SK-N-DZ (cell line): ENCODE results near the gene SEPTIN1.
"Not testable (repeated sequence)": the region's sequence is repeated elsewhere in the genome, so short reads cannot be mapped to it uniquely, and the experiment has no call there.

ENCODE experiments used
- DNase-seq: peaks from one replicate; pipeline ENCODE4 v3.0.0-alpha.2; 2015; ENCODE audit warnings: low spot score

SEPTIN1 gene

DNA sequence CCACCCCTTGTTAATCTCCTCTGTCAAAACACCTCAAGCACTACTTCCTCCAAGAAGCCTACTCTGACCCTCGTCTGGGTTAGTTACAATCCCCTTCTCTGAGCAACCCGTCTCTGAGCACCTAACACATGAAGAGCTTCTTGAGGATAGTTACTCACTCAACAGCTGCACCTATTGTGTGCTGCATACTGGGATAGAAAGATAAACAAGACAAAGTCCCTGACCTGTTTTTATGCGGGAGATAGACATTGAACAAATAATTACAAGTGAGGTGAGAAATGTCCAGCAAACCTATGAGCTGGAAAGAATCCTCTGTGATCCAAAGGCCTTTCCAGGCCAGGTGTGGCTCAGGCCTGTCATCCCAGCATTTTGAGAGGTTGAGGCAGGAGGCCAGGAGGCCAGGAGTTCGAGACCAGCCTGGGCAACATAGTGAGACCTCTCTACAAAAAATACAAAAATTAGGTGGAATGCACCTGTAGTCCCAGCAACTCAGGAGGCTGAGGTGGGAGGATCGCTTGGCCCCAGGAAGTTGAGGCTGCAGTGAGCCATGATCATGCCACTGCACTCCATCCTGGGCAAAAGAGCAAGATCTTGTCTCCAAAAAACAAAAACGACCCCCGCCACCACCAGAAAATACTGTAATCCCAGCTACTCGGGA, 19.5 kb upstream of the SEPTIN1 start:
- no peak for DNase-seq

DNA sequence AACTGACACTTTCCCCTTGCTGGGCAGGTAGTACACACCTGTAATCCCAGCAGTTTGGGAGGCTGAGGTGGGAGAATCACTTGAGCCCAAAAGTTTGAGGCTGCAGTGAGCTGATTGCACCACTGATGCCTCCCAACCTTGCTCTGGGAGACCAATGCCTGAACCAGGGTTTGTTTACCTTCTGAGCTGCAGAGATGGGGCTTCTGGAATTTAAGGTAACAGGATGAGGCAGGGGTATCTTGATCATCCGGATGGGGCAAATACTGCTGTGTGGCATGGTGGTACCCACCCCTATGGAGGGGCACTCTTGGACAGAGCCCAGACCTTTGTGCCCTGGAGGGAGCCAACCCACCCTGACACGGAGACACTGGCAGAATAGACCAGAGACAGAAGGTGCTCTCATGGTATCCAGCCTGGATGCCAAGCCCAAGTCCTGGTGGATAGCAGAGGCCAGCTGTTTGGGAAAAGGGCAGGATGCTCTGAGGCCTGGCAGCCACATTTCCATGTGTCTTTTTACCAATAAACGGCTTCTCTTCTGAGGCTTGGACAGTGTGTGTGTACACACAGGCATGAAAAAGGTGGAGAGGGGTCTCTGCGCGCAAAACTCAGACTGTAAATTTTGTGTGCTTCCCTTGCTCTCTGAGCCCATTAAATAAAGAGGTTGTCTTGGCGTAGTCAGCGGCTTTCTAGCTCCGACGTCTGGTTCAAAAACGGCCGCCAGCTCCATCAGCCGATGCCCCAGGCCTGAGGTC, 17.2 kb upstream of the SEPTIN1 start:
- DNase-seq = no peak

DNA sequence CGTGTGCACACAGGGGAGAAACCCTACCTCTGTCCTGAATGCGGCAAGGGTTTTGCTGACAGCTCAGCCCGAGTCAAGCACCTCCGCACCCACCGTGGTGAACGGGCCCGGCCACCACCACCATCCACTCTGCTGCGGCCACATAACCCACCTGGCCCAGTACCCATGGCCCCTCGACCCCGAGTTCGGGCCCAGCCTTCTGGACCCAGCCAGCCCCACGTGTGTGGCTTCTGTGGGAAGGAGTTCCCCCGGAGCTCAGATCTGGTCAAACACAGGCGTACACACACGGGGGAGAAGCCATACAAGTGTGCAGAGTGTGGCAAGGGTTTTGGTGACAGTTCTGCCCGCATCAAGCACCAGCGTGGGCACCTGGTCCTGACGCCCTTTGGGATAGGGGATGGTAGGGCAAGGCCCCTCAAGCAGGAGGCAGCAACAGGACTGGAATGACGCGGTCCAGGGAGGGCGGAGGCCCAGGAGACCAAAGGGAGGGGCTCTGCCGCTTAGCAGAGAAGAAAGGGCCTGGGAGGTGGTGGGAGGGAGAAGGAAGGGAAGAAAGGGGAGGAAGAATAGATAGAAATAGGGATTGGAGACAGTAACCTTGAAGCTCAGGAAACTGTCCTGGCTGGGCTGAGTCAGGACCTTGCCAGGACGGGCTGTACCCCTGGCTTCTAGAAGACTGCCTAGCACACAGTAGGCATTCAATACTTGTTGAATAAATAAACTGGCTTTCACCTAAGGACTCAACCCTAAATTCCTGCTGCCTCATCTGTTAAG, 16.5 kb upstream of the SEPTIN1 start:
- DNase-seq = no peak

DNA sequence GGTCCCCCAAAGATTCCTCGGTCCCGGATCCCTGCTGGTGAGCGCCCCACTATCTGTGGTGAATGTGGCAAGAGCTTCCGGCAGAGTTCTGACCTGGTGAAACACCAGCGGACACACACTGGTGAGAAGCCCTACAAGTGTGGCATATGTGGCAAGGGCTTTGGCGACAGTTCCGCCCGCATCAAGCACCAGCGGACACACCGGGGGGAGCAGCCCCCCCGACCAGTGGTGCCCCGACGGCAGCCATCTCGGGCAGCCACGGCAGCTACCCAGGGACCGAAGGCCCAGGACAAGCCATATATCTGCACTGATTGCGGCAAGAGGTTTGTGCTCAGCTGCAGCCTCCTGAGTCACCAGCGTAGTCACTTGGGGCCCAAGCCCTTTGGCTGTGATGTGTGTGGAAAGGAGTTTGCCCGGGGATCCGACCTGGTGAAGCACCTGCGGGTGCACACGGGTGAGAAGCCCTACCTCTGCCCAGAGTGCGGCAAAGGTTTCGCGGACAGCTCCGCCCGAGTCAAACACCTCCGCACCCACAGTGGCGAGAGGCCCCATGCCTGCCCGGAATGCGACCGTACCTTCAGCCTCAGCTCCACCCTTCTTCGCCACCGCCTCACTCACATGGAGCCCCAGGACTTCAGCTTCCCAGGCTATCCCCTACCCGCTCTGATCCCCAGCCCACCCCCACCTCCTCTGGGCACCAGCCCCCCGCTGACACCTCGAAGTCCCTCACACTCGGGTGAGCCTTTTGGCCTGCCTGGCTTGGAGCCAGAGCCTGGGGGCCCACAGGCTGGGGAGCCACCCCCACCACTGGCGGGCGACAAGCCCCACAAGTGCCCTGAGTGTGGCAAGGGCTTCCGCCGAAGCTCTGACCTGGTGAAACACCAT, 15.7 kb upstream of the SEPTIN1 start:
- no peak for DNase-seq

DNA sequence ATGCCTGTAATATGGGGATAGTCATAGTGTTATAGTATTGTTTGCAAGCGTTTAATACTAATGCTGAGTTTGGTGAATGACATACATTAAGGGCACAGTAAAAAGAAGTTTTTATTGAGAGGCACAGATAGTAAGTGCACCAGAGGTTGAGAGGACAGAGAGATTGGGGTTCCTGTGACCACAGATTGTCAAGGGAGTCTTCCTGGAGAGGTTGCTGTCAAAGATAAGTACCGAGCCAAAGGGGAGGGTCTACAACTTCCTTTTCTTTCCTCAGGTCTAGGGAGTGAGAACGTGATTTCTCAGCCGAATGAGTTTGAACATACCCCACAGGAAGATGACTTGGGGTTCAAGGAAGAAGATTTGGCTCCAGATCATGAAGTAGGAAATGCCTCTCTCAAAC, 14.7 kb upstream of the SEPTIN1 start:
- no peak for DNase-seq

DNA sequence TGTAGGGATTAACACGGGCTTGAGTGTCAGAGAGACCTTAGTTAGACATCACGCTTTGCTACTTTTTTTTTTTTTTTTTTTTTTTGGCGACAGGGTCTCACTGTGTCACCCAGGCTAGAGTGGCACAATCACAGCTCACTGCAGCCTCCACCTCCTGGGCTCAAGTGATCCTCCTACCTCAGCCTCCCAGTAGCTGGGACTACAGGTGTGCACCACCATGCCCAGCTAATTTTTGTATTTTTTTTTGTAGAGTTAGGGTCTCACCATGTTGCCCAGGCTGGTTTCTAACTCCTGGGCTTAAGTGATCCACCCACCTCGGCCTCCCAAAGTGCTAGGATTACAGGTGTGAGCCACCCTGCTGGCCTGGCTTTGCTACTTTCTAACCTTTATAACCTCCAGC, 14.3 kb upstream of the SEPTIN1 start:
- not testable (repeated sequence) for DNase-seq

DNA sequence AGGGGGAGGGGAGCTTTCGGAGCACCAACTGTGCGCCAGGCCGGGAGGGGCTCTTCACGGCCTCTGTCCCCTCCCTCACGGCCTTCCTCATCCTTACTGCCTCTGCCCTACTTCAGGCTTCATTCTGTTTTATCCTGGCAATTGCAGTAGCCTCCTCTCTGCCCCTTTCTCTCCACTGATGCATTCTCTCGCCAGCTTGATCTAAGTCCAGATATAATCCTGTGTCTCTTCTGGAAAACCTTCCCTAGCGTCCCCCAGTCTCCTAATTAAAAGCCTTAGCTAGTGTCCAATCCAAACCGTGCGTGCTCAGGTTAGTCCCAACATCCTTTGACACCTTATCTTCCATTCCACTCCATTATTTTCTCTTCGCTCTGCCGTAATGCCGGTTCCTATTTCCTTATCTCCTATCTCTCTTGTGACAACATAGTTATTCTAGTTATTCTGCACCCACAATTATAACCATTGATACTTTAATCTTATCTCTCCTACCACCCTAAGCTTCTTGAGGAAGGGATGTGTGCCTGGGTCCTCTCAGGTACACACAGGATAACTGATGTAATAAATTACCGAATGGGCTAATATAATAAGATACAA, 13.7 kb upstream of the SEPTIN1 start:
- peak; percentile 59 for DNase-seq

DNA sequence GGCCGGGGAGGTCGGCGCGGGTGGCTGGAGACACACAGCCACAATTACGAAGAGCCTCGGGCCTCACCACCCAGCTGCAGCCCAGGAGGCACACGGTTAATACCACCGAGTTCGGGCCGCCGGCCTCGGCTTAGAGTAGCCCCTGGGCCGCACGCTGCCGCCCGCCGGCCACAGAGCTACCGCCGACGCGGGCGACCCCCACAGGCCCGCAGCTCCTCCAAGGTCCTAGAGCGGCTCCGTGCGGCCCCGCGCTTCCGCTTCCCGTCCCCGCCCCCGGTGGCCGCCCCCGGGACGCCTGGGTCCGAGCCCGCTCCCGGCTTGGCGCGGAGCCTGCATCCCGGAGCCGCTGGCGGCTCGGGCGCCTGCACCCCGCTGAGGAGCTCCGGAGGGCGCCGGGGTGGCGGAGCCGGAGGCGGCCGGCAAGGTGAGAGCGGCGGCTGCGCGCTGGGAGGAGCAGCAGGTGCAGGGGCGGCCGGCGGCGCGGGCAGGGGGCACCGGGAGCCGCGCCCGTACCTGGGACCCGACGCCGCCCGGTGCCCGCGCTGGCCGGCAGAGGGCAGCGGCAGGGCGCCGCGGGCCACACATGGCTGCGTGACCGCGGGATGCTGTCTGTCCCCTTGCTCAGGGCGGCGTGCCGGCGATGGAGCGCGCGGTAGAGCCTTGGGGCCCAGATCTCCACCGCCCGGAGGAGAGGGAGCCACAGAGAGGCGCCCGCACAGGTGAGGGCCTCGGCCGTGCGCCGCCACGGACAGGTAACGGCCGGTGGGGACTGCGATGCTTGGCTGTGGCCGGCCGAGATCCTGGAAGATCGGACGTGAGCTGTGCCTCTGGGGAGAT, 13.0 kb upstream of the SEPTIN1 start, which contains the start of gene ZNF48:
Gene ZNF48 (plus strand): TSS at position 266 of the 837 bp plus-strand sequence. CDS start 375 bp downstream, at position 641.
- peak; percentile 94 for DNase-seq

DNA sequence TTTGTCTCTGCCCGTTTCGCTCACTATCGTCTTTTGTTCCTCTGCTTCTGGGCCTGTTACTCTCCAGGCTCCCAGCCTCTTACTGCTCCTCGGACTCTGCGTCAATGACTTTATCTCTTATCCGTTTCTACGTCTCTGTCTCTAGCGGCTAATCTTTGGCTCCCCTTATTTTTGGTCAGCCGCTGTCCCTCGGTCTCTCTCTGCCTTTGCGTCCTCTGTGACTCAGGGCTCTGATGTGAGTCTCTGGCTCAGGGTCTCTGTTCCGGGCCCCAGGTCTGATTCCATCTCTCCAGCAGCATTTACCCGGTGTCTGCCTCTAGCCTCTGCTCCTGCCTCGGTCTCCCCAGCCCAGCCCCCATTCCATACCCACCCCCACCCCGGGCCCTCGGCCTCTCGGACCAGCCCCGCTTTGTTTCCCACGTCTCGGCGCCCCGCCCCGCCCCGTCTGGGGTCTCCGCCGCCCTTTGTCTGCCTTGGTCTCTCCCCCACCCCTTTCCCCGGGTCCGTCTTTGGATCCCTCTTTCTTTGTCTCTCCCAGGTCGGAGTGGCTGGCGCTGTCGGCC, 12.3 kb upstream of the SEPTIN1 start:
- DNase-seq = peak; percentile 71

DNA sequence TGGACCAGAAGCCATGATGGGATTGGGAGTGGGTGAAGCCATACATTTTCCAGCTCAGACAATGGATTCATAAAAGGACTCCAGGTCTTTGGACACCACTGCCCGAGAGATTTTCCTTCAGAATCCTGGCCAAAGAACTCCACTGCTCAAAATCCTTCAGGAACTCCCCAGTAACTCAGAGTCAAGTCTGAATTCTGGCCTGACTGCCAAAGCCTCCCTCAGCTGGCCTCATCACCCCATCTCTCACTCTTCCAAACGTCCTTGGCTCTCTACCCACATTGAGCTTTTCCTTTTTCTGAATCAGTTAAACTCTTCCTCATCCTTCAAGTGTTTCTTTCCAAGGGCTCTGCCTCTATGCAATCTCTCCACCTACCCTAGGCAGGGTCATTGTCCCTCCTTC, 1.2 kb upstream of the SEPTIN1 start:
- DNase-seq = peak; percentile 1

DNA sequence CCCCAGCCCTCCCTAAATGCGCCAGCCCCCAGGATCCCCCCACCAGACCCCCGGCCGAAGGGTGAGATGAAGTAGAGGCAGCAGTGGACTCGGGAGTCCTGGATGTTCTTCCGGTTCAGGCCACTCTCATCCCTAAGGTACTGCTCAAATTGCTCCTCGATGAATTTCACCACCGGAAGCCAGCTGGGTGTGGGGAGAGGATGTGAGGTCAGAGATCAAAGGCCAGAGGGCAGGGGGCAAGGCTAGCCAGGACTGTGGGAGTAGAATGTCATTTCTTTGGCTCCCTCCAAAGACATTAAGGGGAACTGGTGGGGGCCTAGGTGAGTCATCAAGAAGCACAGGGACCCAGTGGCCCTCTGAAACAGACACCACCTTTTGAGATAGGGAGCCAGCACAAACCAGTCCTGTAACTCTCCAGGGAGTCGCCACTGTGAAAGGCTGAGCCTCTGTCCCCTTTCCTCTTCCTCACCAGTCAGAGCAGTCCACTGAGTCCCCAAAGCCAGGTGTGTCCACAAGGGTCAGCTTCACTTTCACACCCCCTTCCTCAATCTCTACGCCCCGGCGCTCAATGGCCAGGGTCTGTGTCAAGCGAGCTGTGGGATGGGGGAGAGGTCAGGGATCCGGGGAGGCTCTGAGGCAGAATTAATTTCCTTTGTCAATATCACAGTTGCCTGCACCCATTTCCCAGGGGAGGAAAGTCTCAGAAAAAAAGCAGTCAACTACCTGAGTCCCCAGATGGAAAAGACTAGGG, 895 bp downstream of the SEPTIN1 start:
- no peak for DNase-seq

DNA sequence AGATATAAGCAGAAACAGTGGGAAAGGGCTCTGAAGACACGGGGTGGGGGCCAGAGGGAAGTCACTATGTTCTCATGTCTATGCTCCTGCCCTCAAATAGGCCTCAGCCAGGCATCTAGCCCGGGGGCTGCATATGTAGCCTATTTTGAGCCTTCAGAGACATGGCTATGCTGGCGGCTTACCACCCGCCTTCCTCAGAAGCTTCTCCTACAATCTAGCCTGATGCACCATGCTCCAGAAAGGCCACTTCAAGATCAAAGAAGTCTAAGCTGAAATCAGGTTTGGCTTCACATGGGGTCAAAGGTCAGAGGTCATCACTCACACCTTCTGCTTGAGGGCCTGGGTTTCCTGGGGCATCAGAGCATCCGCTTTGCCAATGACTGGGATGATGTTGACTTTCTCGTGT, 1.6 kb downstream of the SEPTIN1 start:
- no peak for DNase-seq

DNA sequence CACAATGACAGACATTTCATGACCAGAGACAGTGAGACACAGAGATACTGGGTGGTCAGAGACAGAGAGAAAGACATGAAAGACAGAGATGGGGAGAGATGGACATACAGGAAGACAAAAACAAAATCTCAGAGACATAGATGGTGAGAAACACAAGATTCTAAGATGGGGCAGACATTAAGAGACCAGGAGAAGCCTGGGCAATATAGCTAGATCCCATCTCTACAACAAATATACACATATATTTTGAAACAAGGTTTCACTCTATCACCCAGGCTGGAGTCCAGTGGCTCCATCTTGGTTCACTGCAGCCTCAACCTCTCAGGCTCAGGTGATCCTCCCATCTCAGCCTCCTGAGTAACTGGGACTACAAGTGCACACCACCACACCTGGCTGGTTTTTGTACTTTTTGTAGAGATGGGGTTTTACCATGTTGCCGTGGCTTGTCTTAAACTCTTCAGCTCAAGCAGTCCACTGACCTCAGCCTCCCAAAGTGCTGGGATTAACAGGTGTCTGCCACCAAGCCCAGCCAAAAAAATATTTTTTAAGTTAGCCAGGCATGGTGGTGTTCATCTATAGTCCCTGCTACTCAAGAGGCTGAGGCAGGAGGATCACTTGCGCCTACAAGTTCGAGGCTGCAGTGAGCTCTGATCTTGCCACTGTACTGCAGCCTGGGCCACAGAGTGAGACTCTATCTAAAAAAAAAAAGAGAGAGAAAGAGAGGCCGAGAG, 2.1 kb downstream of the SEPTIN1 start:
- no peak for DNase-seq

DNA sequence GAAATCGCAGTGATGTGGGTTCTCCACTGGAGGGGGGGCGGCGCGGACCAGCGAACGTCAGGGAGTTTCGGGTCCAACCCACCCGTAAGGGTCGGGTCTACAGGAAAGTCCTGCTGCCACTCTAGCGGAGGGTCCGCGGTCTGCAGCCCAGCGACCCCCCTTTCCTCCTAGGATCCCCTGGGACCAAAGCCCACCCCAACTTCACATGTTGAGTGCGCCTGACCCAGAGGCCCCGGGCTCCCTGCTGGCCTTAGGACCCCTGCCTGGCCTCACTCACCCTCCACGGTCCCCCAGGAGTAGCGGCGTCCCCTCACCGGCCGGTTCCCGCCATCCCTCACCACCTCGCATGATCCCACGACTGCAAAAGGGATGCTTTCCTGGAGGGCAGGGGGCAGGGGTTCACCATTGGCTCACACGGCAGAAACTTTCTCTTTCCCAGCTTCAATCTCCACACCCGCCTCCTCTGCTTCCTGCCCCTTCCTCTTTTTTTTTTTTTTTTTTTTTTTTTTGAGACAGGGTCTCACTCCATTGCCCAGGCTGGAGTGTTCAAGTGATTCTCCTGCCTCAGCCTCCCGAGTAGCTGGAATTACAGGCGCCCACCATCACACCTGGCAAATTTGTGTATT, 3.1 kb downstream of the SEPTIN1 start:
- no peak for DNase-seq

DNA sequence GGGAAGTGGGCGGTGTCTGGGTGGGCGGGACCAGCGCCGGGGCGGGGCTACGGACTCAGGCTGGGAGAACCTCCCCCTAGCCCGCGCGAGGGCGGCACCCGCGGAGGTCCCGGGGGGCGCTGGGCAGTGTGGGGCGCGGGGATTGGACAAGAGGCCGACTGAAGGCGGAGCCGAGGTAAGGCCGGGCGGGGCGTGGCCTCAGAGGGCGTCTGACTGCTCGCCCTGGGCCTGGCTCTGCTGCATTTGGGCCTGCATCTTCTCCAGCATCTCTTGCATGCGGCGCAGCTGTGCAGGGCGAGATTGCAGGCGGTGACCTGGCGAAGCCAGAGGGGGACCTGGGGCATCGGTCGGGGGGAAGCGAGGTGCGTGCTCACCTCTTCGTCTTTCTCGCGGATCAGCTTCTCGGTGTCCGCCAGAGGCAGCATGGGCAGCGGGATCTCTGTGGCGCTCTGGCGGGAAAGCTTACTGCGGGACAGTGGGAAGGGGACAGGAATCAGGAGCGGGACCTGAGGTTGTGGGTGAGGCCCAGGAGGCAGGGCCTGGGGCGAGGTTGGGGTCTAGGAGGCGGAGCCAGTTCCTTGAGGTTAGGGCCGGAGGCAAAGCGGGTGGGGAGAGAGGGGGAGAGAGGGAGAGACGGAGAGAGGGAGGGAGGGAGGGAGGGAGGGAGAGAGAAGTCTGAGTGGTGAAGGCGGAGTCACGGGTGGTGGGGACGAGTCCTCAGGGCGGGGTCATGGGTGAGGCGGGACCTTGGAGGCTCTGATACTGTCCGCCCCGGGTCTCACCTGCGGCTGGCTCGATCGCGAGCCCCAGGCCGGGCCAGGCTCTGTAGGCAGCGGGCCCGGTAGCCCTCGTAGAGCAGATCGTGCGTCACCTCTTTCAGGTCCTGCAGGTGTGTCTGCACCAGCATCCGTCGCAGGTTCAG, 3.9 kb downstream of the SEPTIN1 start:
- DNase-seq = peak; percentile 98

DNA sequence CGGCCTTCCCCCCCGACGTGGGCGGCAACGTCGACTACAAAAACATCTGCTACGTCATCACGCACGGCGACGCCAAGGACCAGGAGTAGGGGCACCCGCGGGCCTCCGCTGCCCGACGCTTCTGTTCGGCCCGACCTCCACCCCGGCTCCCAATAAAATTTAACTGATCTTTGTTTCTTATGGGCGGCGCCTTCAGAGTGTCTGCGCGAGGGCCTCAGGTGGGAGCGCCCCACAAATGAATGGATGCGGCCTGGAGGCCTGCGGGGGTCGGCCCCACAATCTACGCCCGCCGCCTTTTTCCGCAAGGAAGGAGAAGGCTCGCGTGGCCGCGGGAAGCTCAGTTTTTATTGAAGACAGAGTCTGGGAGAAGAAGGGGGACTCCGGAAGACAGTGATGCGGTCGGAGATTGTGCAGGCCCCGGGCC, 4.5 kb downstream of the SEPTIN1 start:
- peak; percentile 97 for DNase-seq
